Aorta (tissue), 5 donors: ENCODE measurements around the gene CC2D2A. TPM values are rescaled to one million over a fixed set of nuclear protein-coding genes. Genes with fewer than 3 reads are reported as not detected.

Experiments
- ATAC-seq: fragments of 200-7000 bp; cut with Tn5 transposase; one replicate; pipeline ENCODE4 v1.9.1; 2022; ENCODE audit warnings: moderate library complexity; ENCODE audit not compliant: low FRiP score
- DNase-seq, 2 donors: peaks; one replicate each; pipeline ENCODE4 v3.0.0-alpha.2; 2020
- H3K27ac ChIP-seq, 2 donors: one replicate each; pipeline ENCODE4 v1.5.1; 2013; ENCODE audit warnings: low read length in 2 of 2, mild to moderate bottlenecking in 2 of 2, moderate library complexity in 2 of 2, control low read depth in 1 of 2, inconsistent platforms in 1 of 2, low read depth in 1 of 2
- H3K27me3 ChIP-seq, 2 donors: one replicate each; pipeline ENCODE4 v1.6.1; 2013; ENCODE audit warnings: control low read depth in 1 of 2, low read length in 1 of 2, mild to moderate bottlenecking in 1 of 2, moderate library complexity in 1 of 2; ENCODE audit not compliant: insufficient read depth in 2 of 2, control insufficient read depth in 1 of 2
- H3K36me3 ChIP-seq, 2 donors: one replicate each; pipeline ENCODE4 v1.6.1; 2013; ENCODE audit warnings: control low read depth in 1 of 2, low read length in 1 of 2, mild to moderate bottlenecking in 1 of 2; ENCODE audit not compliant: insufficient read depth in 2 of 2, control insufficient read depth in 1 of 2
- H3K4me1 ChIP-seq, 2 donors: one replicate each; pipeline ENCODE4 v1.6.1; 2013; ENCODE audit warnings: low read length in 2 of 2, control low read depth in 1 of 2, mild to moderate bottlenecking in 1 of 2, moderate library complexity in 1 of 2; ENCODE audit not compliant: insufficient read depth in 2 of 2, control insufficient read depth in 1 of 2
- H3K4me3 ChIP-seq, 2 donors: one replicate each; pipeline ENCODE4 v1.5.1; 2013; ENCODE audit warnings: low read length in 2 of 2, control low read depth in 1 of 2, mild to moderate bottlenecking in 1 of 2
- H3K9me3 ChIP-seq: one replicate; pipeline ENCODE4 v1.6.1; 2013; ENCODE audit warnings: mild to moderate bottlenecking, low read length; ENCODE audit not compliant: control insufficient read depth
- WGBS, 2 donors: extraction: QIAGEN DNeasy Blood & Tissue Kit; methylation state at CpG; one replicate each; pipeline ENCODE4 v1.1.7; 2013; 5-methylcytosine and 5-hydroxymethylcytosine counted together
- intact Hi-C, 2 donors: fragments of 100-400 bp; cut with DNase I; formaldehyde crosslinking; loops; one replicate each; pipeline versions ENCODE4 v1.14.2 to v1.15.0; 2022
- polyA plus RNA-seq, 2 donors: library from polyadenylated mRNA; stranded (reverse); fragments of 200-250 nt; gene quantifications; one replicate each; pipeline ENCODE4 v1.2.3, GENCODE V29; 2013
- total RNA-seq, 2 donors: library from RNA; stranded (reverse); fragmentation: NEBNext Ultra II Directional; extraction: Animal tissue kit (Norgen Biotek cat#: 25700); gene quantifications; one replicate each; pipeline ENCODE4 v1.2.1, GENCODE V29; 2021
- donor health status: healthy with polysubstance abuse.
- donor health status: Bipolar disorder and iron deficiency.
- donor health status: DM: no; HTN: no; CAD: no.
- donor health status: DM: no; HTN: no; CAD: no.
- donor health status: DM: yes; HTN: yes; CAD: no.

Gene CC2D2A
- total and polyA plus RNA-seq, 4 donors = 26.4 to 41.9 (median 37.3) TPM

- 78 to 82% methylated on average over 3 of the region's 3 CpGs for WGBS, 2 donors
- no peak overlapping the region for H3K27ac ChIP-seq
- no peak overlapping the region for H3K4me3 ChIP-seq
- H3K9me3 ChIP-seq = no peaks in the 10 kb centered on the region
- H3K4me1 ChIP-seq = no peaks in the 10 kb centered on the region
- DNase-seq (no peak), ATAC-seq (no peak)
- intact Hi-C loops = no loop called here
- peaks cover 0 to 6% of the 10 kb centered on the region in 2 donors for H3K36me3 ChIP-seq
- no peaks in the 10 kb centered on the region for H3K27me3 ChIP-seq
Measured at GRCh38 chr4:15547392-15547791, 77.7 kb downstream of the CC2D2A start.

DNA sequence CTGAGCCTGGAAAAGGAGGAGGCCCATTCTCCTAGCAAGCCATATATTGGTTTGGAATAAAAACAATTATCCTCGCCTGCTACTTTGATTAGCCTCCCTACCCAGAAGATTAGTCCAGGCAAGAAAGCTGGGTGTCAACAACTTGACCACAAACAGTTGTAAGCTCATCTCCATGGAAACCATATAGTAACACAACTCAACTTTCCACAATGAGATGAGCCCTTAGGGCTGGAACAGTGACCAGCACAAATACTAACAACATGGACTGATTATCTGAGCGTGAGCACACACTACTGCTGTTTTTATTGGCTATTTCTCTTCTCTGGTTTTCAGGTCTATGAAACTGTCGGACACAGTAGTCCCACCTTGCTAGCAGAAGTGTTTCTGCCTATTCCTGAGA lies 80.8 kb downstream of the CC2D2A start:
- Histone ChIP-seq H3K9me3 (no peaks in the 10 kb centered on the region), H3K27me3 (no peaks in the 10 kb centered on the region), H3K4me3 (no peak overlapping the region), H3K27ac (no peak overlapping the region), H3K36me3 (peaks cover 0 to 4% of the 10 kb centered on the region in 2 donors), H3K4me1 (no peaks in the 10 kb centered on the region)
- WGBS, 2 donors = 95 to 97% methylated on average over 3 of the region's 3 CpGs
- no peak for DNase-seq
- intact Hi-C loops = no loop called here
- ATAC-seq = no peak

DNA sequence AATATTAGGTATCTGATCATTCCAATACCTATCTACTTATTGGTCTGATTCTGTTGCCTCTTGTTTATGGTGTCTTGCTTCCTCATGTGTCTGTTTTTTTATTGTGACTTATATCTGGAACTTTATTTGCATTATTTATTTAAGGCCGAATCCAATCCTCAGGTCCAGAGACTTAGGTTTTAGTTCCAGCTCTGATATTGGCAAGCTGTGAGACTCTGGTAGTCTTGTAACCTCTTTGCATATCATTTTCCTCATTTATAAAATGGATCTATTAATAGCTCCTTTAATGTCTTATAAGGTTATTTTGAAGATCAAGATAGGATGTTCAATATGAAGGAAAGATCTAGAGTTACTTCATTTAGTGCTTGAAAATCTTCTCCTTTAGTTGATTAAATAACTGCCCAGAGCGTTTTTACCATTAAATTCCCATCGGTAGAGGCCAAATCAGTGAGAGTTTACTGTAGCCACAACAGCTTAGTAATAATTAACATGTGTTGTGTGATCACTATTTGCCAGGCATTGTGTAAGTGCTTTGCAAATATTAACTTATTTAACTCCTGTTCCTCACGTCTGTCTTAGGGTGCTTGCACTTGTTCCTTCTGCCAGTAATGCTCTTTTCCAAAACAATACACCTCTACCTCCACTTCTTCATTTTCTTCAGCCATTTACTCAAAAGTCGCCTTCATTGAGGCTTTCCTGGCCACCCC lies 82.2 kb downstream of the CC2D2A start:
- intact Hi-C loops = no loop called here
- peaks cover 0 to 7% of the 10 kb centered on the region in 2 donors for H3K36me3 ChIP-seq
- H3K9me3 ChIP-seq = no peaks in the 10 kb centered on the region
- ATAC-seq (no peak), DNase-seq (no peak)
- H3K27ac ChIP-seq = no peak overlapping the region
- no peaks in the 10 kb centered on the region for H3K27me3 ChIP-seq
- no peaks in the 10 kb centered on the region for H3K4me1 ChIP-seq
- WGBS, 2 donors = 74 to 80% methylated on average over 5 of the region's 5 CpGs
- H3K4me3 ChIP-seq = no peak overlapping the region

DNA sequence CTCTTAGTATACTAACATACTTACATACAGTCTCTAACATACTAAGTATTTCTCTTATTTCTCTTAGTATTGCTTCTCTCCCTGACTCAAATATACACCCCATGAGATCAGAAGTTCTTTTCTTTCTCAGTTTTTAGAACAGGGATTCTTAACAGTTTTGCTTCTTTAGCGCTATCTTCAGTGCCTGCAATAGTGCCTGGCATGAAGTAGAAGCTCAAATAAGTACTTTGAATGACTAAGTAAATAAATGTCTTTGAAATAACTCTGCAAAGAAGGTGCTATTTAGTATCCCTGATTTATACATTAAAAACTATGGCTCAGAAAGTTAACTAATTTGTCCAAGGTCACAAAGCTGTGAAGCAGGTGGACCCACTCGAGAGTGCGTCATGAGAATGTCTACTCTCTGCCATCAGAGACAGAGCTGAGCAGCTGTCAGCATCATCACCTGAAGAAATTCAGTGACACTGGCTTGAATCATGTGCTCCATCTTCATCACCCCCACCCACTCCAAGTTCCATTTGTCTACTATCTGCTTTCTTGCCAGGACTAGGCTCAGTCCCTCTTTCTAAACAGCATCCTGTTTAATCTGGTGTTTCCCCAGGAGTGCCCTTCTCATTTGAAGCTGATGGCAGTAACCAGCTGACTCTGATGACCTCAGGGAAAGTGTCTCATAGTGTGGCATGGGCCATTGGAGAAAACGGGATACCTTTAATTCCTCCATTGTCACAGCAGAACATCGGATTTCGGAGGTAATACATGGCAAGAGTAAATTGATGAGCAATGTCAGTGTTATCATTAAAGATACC lies 83.1 kb downstream of the CC2D2A start:
- Histone ChIP-seq H3K4me1 (no peaks in the 10 kb centered on the region), H3K36me3 (peaks cover 0 to 7% of the 10 kb centered on the region in 2 donors), H3K27ac (no peak overlapping the region), H3K9me3 (no peaks in the 10 kb centered on the region), H3K4me3 (no peak overlapping the region), H3K27me3 (no peaks in the 10 kb centered on the region)
- WGBS, 2 donors = 93 to 94% methylated on average over 6 of the region's 6 CpGs
- DNase-seq (no peak), ATAC-seq (no peak)
- intact Hi-C loops = no loop called here

- H3K4me3 ChIP-seq = no peak overlapping the region
- peaks cover 0 to 9% of the 10 kb centered on the region in 2 donors for H3K36me3 ChIP-seq
- no peaks in the 10 kb centered on the region for H3K27me3 ChIP-seq
- intact Hi-C loops = no loop called here
- H3K4me1 ChIP-seq = no peaks in the 10 kb centered on the region
- DNase-seq (no peak), ATAC-seq (no peak)
- peak overlapping the region in 1 of 2 donors; percentile 36 for H3K27ac ChIP-seq
- H3K9me3 ChIP-seq = no peaks in the 10 kb centered on the region
- WGBS, 2 donors = 90 to 91% methylated on average over 4 of the region's 4 CpGs
Measured at GRCh38 chr4:15556511-15557092, 86.9 kb downstream of the CC2D2A start.

DNA sequence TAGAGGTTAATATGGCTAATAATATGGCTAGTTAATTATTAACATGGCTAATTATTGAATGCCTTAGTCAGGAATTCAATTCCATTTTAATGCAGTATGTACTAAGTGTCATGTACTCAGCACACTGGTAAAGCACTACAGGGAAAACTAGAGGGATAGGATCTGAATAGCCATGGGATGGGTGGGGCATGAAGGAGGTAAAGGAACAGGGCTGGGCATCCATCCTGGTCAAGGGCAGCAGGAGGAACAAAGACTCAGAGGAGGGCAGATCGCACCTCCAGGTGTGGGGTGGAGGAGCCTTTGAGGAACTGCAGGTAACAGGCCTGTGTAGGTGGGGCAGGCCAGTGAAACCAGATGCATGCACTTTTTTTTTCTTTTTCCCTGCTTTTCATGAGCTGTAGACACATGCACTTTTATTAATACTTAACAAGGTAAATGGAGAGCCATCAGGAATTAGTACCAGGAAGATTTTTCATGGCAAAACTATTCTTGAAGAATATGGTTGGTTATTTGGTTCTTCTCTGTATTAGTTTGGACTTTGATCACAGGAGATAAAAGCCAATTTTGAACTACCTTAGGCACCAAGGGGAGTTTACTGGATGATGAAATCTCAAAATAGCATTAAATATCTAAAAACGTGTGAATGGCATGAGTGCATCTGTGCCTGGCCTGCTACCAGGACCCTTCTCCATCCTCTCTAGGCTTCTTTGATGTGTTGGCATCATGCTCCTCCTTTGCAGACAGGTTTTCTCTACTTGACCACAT lies 88.3 kb downstream of the CC2D2A start:
- DNase-seq = no peak
- ATAC-seq = no peak
- intact Hi-C loops = no loop called here
- H3K4me1 ChIP-seq = no peaks in the 10 kb centered on the region
- WGBS, 2 donors = 69 to 75% methylated on average over 2 of the region's 2 CpGs
- no peaks in the 10 kb centered on the region for H3K9me3 ChIP-seq
- no peak overlapping the region for H3K4me3 ChIP-seq
- H3K36me3 ChIP-seq = peaks cover 0 to 8% of the 10 kb centered on the region in 2 donors
- H3K27me3 ChIP-seq = no peaks in the 10 kb centered on the region
- H3K27ac ChIP-seq = no peak overlapping the region

GRCh38 chr4:15558561-15558960 lies 88.9 kb downstream of the CC2D2A start:
- Histone ChIP-seq H3K4me1 (no peaks in the 10 kb centered on the region), H3K27ac (no peak overlapping the region), H3K9me3 (no peaks in the 10 kb centered on the region), H3K36me3 (peaks cover 0 to 11% of the 10 kb centered on the region in 2 donors), H3K4me3 (no peak overlapping the region), H3K27me3 (no peaks in the 10 kb centered on the region)
- DNase-seq = no peak
- no peak for ATAC-seq
- 80 to 90% methylated on average over 2 of the region's 2 CpGs for WGBS, 2 donors
- intact Hi-C loops = no loop called here

GRCh38 chr4:15562114-15562513 lies 92.4 kb downstream of the CC2D2A start:
- no peak for DNase-seq
- no peaks in the 10 kb centered on the region for H3K4me1 ChIP-seq
- H3K9me3 ChIP-seq = no peaks in the 10 kb centered on the region
- ATAC-seq = no peak
- no peaks in the 10 kb centered on the region for H3K27me3 ChIP-seq
- H3K27ac ChIP-seq = no peak overlapping the region
- peaks cover 0 to 12% of the 10 kb centered on the region in 2 donors for H3K36me3 ChIP-seq
- H3K4me3 ChIP-seq = no peak overlapping the region
- WGBS, 2 donors = 57 to 60% methylated on average over 3 of the region's 3 CpGs
- intact Hi-C loops = no loop called here
